HG03196 (cell line): ENCODE data around the gene KCNG1.

Source experiments
- ATAC-seq: cut with Tn5 transposase; IDR thresholded peaks from one replicate; pipeline ENCODE4 v1.9.1; 2021; ENCODE audit not compliant: unreplicated experiment

The KCNG1 gene

GRCh38 chr20:51036827-51037531 is 14.1 kb upstream of the KCNG1 start:
- ATAC-seq: no peak

DNA sequence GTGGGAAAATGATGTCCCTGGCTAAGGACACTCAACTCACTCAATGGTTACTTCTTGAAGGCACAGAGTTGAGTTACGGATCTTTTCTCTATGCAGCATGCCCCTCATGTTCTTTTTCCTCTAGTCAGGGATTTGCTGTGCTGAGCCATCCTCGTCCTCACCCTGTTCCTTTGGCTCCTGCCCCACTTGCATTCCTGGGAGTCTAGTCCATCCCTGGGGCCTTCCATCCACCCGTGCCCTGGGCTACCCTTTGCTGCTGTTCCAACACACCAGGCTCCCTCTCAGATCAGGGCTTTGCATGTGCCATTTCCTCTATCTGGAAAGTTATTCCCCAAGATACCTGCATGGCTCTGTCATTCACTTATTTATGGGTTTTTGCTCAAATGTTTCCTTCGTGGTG is 13.3 kb upstream of the KCNG1 start:
- ATAC-seq: no peak

- no peak for ATAC-seq
Measured at GRCh38 chr20:51034988-51035656, 12.2 kb upstream of the KCNG1 start.

GRCh38 chr20:51034476-51034875 is 11.6 kb upstream of the KCNG1 start:
- no peak for ATAC-seq

GRCh38 chr20:51029963-51030920 is 7.3 kb upstream of the KCNG1 start:
- ATAC-seq: no peak

- ATAC-seq: no peak
Measured at GRCh38 chr20:51029556-51029955, 6.6 kb upstream of the KCNG1 start.

GRCh38 chr20:51028616-51029212 is 5.8 kb upstream of the KCNG1 start:
- ATAC-seq: no peak

- ATAC-seq: no peak
Measured at GRCh38 chr20:51027035-51027795, 4.3 kb upstream of the KCNG1 start.

DNA sequence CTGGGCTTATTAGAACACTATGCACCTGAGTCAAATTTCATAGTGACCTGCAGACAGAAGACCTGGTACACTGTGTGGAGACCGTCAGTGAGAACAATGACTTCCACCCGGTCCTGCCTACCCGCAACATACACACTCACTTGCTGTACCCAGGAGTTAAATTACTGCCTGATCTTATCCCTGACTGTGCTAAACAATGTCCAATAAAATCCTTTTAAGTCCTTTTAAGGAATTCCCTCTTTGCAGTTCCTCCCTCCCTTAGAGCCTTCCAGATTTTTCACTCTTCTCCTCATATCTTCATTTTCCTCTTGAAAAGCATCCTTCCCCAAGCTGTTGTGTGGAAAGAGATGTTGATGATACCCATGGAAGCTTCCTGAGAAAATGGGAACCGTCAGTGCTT is 3.4 kb upstream of the KCNG1 start:
- no peak for ATAC-seq

DNA sequence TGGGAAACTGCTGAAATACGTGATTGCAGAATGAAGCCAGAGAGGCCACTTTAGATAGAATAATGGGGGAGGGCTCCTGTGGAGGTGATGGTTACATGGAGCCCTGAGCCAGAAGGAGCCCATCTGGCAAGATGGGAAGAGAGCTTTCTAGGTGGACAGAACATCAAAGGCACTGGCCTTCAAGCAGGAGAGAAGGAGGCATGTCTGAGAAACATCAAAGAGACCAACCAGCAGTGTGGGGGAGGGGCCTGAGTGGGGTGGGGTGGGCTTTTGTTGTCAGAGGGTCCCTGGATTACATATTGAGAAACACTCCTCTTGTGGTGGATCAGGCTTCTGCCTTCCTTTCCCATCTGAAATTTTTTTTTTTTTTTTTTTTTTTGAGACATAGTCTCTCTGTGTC is 1.9 kb upstream of the KCNG1 start:
- no peak for ATAC-seq

GRCh38 chr20:51023617-51024155 is 779 bp upstream of the KCNG1 start:
- ATAC-seq: no peak

DNA sequence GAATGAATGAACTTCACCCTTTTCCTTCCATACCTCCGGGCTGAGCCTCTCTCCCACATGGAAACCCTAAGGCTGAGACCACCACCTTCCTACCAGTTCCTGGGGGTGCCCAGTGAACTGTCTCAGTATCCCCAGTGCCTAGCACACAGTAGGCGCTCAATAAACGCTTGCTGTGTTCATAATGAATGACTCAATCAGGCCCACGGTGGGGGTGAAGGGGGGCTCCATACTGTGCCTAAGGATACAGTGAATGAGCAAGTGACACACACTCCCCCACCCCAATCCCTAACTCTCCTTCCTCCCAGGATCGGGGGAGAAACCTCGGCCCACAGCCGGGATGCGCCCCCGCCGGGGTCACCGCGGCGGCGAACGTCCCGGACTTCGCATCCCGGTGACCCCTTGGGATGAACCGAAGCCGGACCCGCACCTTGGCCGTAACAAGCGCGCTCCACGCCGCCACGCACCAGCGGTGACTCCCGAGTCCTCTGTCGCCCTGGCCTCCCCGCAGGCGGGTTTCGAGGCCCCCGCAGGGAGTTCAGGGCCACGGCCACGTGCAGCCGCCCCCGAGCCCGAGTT is 592 bp downstream of the KCNG1 start:
- ATAC-seq: no peak

GRCh38 chr20:51021067-51022025 is 1.6 kb downstream of the KCNG1 start:
- ATAC-seq: no peak

DNA sequence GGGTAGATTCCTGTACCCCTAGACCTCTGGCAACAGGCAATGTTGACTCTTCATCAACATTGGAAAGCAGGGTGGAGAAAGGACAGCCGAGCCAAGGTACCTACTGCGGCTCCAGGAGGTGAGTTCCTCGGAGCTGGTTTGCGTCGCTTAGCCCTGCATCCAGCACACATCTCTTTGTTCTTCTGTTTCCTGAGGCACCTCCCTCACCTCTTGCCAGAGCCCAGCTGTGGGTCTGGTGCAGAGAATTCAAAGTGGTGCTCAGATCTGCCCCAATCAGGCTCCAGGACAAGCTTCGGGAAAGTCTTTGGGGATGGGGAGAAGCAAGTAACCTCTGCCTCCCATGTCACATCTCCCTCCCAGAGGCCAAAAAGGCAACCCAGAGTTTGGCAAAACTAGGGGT is 2.2 kb downstream of the KCNG1 start:
- no peak for ATAC-seq

GRCh38 chr20:51019656-51020592 is 3.0 kb downstream of the KCNG1 start:
- ATAC-seq: no peak

DNA sequence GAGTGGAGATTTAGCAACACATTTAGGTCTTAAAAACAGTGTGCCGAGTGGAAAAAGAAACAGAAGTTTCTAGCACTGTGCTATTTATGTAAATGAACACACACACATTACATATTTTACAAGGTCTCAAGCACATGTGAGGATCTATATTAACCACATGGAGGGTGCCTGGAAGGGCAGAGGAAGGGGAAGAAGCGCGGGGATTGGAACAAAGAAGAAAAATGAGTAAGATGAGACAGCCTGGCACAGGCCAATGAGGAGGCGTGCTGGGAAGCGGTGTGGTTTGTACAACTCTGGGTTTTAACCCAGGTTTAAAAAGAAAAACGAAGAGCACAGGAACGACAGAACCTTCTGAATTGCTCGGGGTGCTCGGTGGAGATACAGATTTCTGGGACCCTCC is 5.7 kb downstream of the KCNG1 start:
- ATAC-seq: no peak

DNA sequence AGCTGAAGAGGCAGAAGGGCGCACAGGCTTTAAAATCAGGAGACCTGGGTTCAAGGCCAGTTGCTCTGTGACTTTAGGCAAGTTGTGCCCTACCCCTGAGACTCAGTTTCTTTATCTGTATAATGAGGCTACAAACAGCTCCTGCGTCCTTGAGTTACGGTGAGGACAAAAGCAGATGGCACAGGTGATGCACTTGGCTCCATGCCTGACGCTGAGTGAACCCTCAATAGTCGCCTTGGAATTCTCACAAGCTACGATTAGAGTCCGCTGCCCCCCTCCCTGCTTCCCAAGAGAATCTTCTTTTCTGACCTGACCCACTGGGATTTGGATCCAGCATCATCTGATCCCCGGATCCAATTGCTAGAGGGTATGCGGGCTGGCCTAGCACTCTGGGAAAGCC is 6.4 kb downstream of the KCNG1 start:
- ATAC-seq: no peak
